NCI-H460 (cell line): ENCODE data around the gene RHAG. TPM values are rescaled to one million over a fixed set of nuclear protein-coding genes. Genes with fewer than 3 reads are reported as not detected.
"Not testable (repeated sequence)": the region's sequence is repeated elsewhere in the genome, so short reads cannot be mapped to it uniquely, and the experiment has no call there.

ENCODE experiments used
- DNase-seq: peaks from one replicate; pipeline ENCODE4 v3.0.0-alpha.2; 2016; ENCODE audit warnings: low read depth; ENCODE audit errors: extremely low read depth
- polyA plus RNA-seq: library from polyadenylated mRNA; depleted of rRNA; stranded (reverse); fragments of >200 nt; gene quantifications from 2 replicates; pipeline ENCODE4 v1.2.3, GENCODE V29; 2014; cell fraction: nucleus; rRNA removed
- total RNA-seq: library from RNA; depleted of rRNA; stranded (reverse); fragments of >200 nt; shearing (Covaris generic); gene quantifications from 2 replicates; pipeline ENCODE4 v1.2.3, GENCODE V29; 2014; rRNA removed

RHAG gene
- total RNA-seq = not detected in 2 replicates
- polyA plus RNA-seq = not detected in 2 replicates

DNA sequence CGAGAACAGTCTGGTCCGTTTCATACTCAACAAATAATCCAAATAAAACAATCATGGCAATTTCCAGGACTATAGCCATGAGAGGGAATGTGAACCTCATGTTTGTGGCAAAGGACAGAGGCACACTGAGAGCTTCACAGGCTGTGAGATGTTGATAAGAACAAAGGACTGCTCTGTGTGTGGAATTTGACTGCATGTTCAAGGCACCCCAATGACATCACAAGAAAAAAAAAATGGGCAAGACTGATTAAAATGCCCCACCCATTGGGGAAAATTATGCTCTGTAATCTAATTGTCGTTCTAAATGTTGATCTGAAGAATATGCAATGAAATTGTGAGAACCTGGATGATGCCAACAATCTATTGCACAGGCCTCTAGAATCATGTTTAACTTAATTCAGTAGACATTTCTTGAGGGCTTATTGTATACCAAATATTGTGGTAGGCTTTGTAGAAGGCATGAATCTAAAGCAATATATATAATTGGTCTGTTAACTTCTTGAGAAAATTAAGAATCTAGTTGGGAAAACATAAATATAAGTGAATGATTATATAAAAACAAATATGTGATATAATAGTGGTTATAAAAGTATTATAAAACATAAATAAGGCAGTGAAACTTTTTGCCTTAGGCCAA is at the start of gene RHAG:
TSS of gene RHAG (minus strand) at position 127 of the 637 bp plus-strand sequence. CDS start at position 100, 27 bp downstream.
- DNase-seq = no peak

DNA sequence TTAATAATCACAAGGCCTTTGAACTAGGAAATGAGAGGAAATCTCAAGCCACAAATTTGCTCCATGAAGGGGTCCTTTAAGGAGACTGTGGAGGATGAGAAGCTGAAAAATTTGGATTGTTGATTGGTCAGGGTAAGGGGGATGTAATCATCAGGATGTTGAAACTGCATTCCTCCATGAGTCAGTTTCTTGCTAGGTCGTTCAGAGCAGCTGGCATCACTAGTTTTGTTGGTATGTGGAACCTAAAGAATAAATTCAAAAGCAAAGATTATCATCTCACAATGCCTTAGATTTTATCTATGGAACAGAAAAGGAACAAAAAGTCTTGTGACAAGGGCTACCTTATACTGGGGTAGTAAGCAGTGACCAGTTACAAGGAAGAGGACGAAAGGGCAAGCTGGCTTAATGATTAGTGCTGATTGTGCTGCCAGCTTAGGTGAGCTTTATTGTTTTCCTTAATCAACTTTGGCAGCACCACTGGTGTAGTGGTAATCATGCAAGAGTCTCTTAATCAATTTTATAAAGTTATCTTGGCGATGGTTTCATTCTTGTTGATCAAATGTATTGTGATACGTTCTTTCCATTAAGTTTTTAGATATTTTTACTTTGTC is 40.1 kb upstream of the RHAG start:
- no peak for DNase-seq

DNA sequence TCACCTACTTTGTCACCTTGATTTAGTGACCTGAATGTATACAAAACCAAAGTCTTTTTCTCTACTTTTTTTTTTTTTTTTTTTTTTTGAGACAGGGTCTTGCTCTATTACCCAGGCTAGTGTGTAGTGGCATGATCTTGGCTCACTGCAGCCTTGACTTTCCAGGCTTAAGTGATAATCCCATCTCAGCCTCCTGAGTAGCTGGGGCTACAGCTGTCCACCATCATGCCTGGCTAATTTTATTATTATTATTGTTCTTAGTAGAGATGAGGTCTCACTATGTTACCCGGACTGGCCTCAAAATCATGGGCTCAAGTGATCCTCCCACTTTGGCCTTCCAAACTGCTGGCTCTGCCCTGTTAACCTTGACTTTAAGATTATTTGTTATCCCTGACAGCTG is 39.2 kb upstream of the RHAG start:
- DNase-seq = no peak

DNA sequence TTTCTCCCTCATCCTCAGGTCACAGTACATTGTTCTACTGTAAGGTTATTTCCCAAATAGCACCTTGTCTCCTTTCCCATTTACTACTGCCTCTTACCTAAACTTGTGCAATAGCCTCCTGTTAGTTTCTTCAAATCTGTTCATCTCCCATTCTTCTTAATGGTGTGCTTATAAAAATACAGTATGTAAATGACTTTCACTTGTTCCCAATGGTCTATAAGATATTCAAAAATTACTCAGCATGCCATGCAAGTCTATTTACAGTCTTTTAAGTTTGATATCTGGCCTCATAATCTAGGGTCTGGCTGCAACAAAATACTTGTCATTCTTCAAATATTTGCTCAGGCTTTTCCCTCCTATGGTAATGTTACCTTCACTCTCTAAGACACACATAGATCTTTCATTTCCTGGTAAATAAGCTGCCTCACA is 31.5 kb upstream of the RHAG start:
- no peak for DNase-seq

DNA sequence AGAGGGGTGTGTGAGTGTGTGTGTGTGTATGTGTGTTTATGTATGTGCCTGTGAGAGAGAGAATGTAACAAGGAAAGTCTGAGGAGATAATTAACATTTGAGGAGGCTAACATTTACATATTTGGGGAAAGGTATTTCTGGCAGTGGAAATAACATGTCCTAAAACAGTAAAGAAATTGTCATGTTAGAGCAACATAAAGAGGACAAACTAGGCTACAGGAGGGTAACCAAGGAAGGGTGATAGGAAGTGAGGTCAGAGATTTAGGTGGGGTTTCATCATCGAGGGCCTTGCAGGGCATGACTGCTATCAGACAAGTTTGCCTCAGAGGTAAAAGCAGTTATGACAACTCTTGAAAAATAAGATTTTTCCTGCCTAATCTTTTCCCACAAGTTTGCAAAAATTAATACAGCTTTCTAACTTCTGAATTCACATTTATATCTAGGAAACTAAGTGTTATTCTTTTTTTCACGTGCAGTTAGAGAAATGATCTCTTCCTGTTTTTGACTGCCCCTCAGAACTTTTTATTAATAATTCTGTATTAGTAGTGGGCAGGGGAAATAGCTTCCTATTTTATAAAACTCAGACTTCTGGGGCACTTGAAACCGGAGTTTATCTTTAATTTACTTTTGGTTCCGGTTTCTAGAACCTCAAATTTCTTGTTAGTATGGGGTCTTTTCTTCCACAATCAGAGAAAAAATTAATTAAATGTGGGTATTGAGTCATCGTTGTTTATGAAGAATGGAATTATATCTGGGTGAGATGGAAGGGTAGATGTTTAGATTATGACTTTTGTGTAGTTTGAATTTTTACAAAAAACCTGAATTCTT is 30.5 kb upstream of the RHAG start:
- no peak for DNase-seq

DNA sequence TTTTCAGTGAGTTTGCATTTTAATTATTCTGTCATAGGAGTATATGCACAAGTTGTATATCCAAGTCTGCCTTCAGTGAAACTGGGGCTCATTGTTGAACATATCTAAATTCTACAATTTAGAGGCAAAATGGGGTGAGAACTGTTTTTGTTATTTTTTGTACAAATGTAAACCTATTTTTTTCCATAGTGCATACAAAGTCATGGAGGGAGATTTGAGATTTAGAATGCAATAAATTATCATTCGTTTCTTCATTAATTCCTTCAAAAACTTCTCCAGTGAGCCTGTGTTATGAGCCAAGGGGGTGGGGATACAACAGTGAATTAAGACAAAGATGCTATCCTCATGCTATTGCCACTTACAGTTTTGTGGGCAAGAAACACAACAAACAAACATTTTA is 29.8 kb upstream of the RHAG start:
- DNase-seq = no peak

DNA sequence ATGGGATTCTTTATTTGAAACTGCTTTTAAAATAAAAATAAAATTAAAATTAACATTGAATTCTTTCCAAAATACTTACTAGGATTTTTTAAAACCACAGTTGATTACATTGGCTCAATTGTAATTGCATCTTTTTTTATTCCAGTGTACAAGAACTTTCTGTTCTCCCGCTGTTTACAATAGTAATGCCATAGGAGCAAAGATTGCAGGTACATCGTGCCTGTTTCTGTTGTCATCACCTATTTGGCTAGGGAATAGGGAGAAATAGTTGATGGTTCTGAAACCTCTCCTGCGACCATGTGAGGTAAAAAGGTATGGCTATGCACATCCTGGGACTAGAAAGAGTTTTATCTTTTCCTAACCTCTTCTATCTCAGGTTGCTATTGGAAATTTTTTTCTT is 28.2 kb upstream of the RHAG start:
- DNase-seq = no peak

DNA sequence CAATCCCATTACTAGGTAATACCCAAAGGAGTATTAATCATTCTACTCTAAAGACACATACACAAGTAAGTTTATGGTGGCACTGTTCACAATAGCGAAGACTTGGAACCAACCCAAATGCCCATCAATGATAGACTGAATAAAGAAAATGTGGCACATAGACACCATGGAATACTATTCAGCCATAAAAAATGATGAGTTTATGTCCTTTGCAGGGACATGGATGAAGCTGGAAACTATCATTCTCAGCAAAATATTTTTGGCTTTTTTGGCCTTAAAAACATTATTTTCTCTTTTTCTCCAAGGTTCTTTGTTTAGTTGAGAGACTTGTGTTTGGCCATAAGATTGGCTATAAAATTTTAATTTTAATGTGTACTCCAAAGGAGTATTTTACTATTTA is 27.4 kb upstream of the RHAG start:
- not testable (repeated sequence) for DNase-seq

DNA sequence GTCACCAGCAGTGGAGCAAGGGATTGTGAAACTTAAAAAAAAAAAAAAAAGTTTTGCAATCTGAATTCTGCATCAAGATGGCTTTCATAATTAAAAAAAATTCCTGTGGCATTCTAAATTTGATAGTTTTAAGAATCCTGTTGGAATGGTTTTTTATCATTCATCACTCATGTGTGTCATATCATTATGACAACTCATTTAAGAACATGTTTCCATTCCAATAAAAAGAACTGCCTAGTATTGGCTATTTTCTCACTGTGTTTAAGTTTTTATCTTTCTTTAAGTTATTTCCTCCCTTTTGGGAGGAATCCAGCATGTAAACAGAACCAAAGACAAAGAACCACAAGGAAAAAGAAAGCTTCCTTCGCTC is 26.2 kb upstream of the RHAG start:
- no peak for DNase-seq

DNA sequence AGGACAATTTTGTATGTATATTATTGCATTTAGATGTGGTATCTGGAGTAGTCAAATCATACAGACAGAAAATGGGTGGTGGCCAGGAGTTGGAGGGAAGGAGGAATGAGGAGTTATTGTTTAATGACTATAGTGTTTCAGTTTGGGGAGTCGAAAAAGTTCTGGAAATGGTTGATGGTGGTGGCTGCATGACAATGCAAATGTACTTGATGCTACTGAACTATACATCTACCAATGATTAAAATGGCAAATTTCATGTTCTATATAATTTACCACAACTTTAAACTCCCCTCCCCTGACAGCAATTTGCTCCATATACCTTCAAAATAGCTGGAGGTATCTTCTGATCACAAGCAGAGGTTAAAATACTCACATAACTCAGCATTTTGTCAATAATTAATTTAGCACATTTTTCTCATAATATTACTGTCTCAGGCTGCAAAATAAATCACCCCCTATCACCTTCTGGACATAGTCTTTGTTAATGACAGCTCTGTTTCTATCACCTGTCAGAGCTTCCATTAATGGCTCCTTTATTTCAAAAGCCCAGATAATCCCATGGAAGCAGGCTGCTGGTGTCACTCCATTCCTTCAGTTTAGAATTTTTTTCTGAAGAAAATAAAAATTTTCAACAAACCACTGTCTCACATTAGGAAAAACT is 25.7 kb upstream of the RHAG start:
- no peak for DNase-seq

DNA sequence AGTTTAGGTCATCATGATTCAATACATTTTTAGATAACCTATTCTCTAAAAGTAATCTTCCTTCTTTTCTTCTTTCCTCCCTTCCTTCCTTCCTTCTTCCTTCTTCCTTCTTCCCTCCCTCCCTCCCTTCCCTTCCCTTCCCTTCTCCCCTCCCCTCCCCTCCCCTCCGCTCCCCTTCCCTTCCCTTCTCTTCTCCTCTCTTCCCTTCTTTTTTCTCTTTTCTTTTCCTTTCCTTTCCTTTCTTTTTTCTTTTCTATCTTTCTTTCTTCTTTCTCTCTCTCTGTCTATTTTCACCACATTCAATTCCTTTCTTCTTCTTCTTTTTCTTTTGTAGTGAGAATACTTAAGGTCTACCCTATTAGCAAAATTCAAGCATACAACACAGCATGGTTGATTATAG is 17.3 kb upstream of the RHAG start:
- DNase-seq = no peak

DNA sequence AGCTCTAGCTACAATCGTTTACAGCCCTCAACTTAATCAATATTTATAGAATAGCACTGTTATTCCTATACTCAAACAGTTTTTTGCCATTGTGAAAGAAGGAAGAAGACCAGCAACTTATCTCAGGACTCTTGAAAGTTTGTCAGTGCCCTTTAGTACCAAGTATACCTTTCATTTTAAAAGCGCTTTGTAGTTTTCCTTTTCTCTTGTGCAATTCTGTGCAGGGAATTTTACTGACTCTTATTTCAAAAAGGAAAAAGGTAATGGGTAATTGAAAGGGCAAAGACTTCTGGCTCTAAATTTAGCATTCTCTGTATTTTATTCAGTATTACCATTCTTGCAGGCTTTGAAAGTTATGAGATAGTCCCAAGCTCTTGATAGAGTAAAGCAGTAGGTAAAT is 16.8 kb upstream of the RHAG start:
- no peak for DNase-seq

DNA sequence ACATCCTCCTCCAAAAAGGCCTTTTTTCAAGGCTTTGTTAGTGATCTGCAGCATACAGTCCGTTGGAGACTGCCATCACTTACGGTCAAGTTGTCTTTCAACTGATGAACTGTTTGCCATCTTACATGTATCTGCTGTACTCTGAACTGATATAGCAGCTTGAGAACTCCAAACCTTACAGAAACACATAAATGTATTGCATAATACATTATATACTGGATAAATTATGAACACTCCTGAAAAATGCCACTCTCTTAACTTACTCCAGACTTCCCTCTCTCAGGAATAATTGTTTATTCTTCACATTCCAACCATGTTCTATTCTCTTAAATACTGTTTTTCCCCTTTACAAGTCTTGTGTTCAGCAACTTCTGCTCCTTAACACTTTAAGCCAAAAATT is 14.6 kb upstream of the RHAG start:
- DNase-seq = no peak

DNA sequence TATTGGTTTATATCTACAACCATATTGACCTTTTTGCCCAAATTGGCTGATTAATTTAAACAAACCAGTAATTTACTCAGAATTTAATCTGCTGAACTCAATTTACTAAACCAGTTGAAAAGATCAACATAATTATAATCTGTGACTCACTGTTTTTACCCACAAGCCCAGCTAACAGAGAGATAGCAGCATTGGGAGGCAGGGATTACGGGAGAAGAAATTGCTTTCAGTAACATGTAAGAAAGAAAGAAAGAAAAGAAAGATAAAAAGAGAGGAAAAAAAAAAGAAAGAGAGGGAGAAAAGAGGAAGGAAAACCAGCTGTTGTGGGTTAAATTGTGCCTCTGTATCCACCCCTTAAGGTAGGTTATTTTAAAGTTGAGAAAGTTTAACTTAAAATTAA is 13.3 kb upstream of the RHAG start:
- no peak for DNase-seq

DNA sequence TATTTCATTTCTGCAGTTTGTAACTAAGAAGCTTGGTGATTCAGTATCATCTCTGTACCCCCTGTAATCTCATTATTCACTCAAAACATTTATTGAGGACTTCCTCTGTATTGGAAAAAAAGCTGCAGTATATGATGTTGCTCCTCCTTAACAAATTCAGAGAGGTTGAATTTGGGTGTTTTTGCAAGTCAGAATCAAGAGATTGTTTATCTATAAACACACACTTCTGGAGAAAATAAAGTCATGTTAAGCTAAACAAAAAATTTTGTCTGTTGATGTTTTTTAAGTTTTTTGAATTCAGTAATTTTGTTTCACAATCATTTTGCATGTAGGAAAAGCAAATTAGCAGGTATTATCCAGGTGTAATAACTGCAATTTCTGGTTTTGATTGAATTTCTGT is 11.4 kb upstream of the RHAG start:
- DNase-seq = no peak

DNA sequence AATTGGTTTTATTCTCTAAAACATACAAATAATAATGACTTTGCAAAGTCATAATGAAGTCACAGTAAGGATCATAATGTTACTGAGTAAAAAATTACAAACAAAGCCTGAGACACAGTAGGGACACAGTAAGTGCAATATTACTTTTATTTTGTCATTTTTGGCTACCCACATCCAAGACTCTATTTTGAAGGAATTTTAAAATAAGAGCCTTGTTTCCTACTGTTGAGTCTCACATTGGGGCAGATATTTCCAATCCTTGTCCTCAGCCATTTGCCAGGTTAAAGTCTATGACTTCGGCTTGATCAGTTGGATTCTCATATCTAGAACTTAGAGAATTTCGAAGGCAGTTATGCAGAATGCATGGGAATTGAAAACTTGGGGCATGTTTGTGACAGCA is 10.8 kb upstream of the RHAG start:
- no peak for DNase-seq

DNA sequence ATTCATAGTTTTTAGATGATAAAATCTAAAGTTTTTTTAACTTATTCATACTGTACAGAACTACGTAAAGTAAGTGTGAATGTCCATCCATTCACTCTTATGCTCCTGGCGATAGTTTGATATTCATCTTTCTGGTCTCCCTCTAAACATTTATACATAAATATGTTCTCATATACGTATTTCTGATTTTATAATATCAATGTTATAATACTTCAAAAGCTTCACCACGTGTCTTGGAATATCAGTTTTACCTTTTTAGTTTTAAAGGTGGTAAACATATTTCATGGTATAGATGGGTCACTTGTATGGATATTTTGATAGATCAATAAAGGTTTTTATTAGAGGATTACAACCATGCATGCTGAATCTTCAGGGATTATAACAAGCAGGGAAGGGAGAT is 10.3 kb upstream of the RHAG start:
- DNase-seq = no peak

DNA sequence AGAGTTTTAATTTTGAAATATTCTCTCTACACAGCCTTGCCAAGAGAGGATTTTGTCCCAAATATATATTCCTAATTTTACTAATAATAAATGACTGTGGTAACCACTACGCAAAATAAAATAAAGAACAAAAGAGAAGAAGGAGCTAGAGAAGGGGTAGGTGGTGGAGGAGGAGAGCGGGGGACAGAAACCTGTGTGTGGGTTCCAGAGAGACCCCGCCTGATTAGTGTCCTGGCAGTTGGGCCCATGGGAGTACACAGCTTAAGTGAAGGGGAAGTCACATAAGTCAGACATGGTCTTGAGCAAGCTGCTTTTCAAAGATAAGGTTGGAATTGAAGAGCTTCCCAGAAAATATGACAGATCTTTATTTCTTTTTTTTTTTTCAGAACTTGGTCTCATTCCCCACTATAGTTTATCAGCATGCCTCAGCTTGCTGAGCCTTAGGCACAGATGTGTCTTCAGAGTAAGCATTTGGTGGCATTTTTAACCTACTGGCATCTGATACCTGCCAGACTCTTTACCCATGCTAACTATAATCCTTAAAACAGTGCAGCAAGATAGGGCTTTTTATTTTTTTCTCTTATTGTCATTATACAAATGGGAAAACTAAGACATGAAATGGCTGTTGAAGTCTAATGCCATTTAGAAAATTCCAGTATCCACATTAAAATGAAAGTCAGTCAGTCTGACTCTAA is 9.6 kb upstream of the RHAG start:
- no peak for DNase-seq

DNA sequence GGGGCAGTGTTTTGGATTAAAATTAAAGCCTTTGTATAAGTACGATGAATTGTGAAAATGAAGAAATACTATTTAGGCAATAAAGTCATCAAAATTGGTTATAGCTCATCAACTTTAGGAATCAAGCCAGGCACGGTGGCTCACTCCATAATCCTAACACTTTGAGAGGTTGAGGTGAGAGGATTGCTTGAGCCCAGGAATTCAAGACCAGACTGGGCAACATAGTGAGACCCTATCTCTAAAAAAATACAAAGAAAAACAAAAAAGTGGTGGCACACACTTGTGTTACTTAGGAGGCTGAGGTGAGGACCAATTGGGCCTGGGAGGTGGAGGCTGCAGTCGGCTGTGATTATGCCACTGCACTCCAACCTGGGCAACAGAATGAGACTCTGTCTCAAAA is 8.5 kb upstream of the RHAG start:
- DNase-seq = no peak

DNA sequence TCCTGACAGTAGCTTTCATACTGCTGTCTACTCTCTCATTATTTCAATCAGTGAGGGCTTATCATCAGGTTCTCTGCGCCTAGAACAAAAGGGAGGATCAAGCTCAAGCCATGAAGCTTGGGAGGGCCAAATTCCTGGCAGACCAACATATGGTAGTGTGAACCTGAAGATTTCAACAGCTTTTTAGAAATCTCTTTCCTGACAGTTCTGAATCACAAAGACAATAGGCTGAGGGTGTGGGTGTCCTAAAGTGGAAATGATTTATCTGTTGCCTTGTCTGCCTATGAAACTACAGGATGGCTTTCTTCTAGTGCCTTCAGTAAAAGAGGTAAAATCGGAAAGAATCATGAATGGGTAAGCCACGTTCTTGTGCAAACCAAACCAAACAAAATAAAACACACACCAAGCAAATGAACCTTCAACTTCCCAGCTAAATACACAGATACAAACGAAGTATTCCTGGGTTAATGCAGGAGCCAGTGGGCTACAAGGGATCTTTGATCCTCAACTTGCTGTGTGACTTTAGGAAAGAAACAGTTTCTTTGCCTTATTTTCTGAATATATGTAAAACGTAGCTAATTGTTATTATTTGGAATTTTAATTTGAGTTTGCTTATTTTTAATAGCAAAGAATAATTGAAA is 2.7 kb upstream of the RHAG start:
- DNase-seq = no peak
